Natural killer cell (primary cell): Measurements from ENCODE around the gene SELENON. TPM values are rescaled to one million over a fixed set of nuclear protein-coding genes. Genes with fewer than 3 reads are reported as not detected.

Source experiments
- ATAC-seq, 3 donors: fragments of 150-1000 bp in 2 of 3; fragments of 200-7000 bp in 1 of 3; cut with Tn5 transposase; 1 replicate in 1 of 3; 2 replicates in 2 of 3; pipeline ENCODE4 v1.10.0; 2021; ENCODE audit warnings: mild to moderate bottlenecking in 2 of 3, moderate library complexity in 2 of 3
- DNase-seq, 2 donors: peaks; one replicate each; pipeline versions ENCODE4 v3.0.0 to v3.0.0-alpha.2; 2013 to 2021; ENCODE audit warnings: mixed read lengths in 1 of 2
- H3K27ac ChIP-seq: one replicate; pipeline ENCODE4 v1.5.1; 2013; ENCODE audit warnings: mild to moderate bottlenecking, low read length
- H3K27me3 ChIP-seq: one replicate; pipeline ENCODE4 v1.6.1; 2013; ENCODE audit warnings: low read length; ENCODE audit not compliant: control insufficient read depth, insufficient read depth
- H3K36me3 ChIP-seq: one replicate; pipeline ENCODE4 v1.6.1; 2013; ENCODE audit warnings: low read length; ENCODE audit not compliant: control insufficient read depth, insufficient read depth
- H3K4me1 ChIP-seq: one replicate; pipeline ENCODE4 v1.6.1; 2013; ENCODE audit warnings: low read length; ENCODE audit not compliant: control insufficient read depth, insufficient read depth
- H3K4me3 ChIP-seq: one replicate; pipeline ENCODE4 v1.5.1; 2013; ENCODE audit warnings: low read length
- H3K9me3 ChIP-seq: one replicate; pipeline ENCODE4 v1.6.1; 2013; ENCODE audit warnings: low read length; ENCODE audit not compliant: control insufficient read depth, insufficient read depth
- H3K27ac Mint-ChIP-seq, 2 donors: one replicate each; pipeline ENCODE4 v1.8.0; 2022; ENCODE audit warnings: mild to moderate bottlenecking in 2 of 2, mixed read lengths in 2 of 2, moderate library complexity in 1 of 2
- H3K27me3 Mint-ChIP-seq, 2 donors: one replicate each; pipeline ENCODE4 v1.8.0; 2022; ENCODE audit warnings: low read depth in 2 of 2, mixed read lengths in 2 of 2
- H3K36me3 Mint-ChIP-seq: one replicate; pipeline ENCODE4 v1.8.0; 2022; ENCODE audit warnings: mixed read lengths
- H3K4me1 Mint-ChIP-seq, 2 donors: one replicate each; pipeline ENCODE4 v1.8.0; 2022; ENCODE audit warnings: mixed read lengths in 2 of 2
- H3K4me3 Mint-ChIP-seq: one replicate; pipeline ENCODE4 v1.8.0; 2022; ENCODE audit warnings: mild to moderate bottlenecking, moderate library complexity, mixed read lengths
- H3K9me3 Mint-ChIP-seq, 2 donors: one replicate each; pipeline ENCODE4 v1.8.0; 2022; ENCODE audit warnings: mixed read lengths in 2 of 2
- WGBS: methylation state at CpG from one replicate; pipeline ENCODE4 v1.1.7; 2013; ENCODE audit warnings: missing lambda C conversion rate; ENCODE audit not compliant: insufficient coverage; 5-methylcytosine and 5-hydroxymethylcytosine counted together
- intact Hi-C: fragments of 100-400 bp; cut with micrococcal nuclease; formaldehyde crosslinking; loops from one replicate; pipeline ENCODE4 v1.14.2; 2022
- total RNA-seq, 4 donors: library from RNA; stranded (reverse); fragments of 120-200 nt in 1 of 4; gene quantifications; one replicate each; pipeline versions ENCODE4 v1.2.3 to v1.2.4, GENCODE V29; 2013 to 2022
- TF ChIP-seq, protein P1 (sequence below): fragments of 200-600 bp; IDR thresholded peaks from one replicate; pipeline ENCODE4 v1.8.0; 2022; ENCODE audit warnings: antibody characterized with exemption

Gene SELENON
- total RNA-seq, 3 donors from 2014 or later (not counting 1 experiment from before 2014, with no cell fraction given), result 9.7 to 16.4 (median 11.1) TPM

DNA sequence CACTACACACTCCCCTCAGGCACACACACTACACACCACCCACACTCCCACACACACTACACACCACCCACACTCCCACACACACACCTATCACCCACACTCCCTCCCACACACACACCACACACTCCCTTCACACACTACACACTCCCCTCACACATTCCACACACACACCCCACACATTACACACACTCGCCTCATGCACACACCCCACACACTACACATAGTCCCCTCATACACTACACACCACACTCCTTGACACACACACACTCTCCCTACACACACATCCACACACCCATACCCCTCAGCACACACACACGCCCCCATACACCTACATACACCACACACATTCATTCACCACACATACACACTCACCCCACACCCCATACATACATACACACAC lies 31.0 kb upstream of the SELENON start:
- Histone ChIP-seq H3K27ac (no peak overlapping the region), H3K27me3 (peaks cover 2% of the 10 kb centered on the region), H3K4me3 (no peak overlapping the region), H3K36me3 (peaks cover 2% of the 10 kb centered on the region), H3K4me1 (peaks cover 22% of the 10 kb centered on the region), H3K9me3 (no peaks in the 10 kb centered on the region)
- no peak overlapping the region for H3K4me3 Mint-ChIP-seq
- peaks cover 9 to 12% of the 10 kb centered on the region in 2 donors for H3K27me3 Mint-ChIP-seq
- TF ChIP-seq, protein P1, sequence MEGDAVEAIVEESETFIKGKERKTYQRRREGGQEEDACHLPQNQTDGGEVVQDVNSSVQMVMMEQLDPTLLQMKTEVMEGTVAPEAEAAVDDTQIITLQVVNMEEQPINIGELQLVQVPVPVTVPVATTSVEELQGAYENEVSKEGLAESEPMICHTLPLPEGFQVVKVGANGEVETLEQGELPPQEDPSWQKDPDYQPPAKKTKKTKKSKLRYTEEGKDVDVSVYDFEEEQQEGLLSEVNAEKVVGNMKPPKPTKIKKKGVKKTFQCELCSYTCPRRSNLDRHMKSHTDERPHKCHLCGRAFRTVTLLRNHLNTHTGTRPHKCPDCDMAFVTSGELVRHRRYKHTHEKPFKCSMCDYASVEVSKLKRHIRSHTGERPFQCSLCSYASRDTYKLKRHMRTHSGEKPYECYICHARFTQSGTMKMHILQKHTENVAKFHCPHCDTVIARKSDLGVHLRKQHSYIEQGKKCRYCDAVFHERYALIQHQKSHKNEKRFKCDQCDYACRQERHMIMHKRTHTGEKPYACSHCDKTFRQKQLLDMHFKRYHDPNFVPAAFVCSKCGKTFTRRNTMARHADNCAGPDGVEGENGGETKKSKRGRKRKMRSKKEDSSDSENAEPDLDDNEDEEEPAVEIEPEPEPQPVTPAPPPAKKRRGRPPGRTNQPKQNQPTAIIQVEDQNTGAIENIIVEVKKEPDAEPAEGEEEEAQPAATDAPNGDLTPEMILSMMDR, result no peak
- intact Hi-C loops, result no loop called here
- no peaks in the 10 kb centered on the region for H3K36me3 Mint-ChIP-seq
- no peak overlapping the region for H3K27ac Mint-ChIP-seq
- no peaks in the 10 kb centered on the region for H3K9me3 Mint-ChIP-seq
- DNase-seq, result no peak
- WGBS, result 90% methylated on average over 2 of the region's 2 CpGs
- ATAC-seq, result peak in 1 of 3 donors; percentile 33
- H3K4me1 Mint-ChIP-seq, result peaks cover 2 to 16% of the 10 kb centered on the region in 2 donors

DNA sequence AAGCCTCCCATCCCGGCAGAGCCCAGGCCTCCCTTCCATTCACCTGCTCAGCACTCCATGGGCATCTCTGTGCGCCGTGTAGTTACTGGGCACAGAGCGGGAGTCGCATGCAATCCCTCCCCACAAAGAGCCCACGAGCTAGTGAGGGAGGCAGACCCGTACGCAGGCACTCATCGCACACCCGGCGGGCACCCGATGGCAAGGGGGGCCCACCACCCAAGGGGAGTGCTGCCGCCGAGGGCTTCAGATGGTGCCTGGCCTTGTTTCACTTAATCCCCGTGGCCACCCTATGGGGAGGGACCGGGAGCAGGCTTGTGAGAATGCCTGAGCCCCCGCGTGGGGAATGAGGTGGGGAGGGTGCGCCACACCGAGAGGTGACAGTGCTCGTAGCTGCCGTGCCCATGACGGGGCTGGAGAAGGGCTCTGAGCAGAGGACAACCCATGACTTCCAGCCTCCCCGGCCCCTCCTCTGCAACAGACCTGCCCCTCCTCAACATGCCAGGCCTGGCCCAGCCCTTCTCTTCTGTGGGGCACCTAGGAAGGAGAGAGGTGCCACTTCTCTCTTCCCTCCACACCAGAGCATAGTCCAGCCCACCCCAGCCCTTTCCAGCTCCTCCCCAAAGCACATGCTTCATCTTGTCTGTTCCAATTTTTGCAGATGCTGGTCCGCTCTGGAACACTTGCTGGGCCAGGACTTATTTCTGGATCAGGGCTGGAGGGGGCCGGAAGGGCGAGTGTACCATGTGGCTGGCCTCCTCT lies 30.2 kb upstream of the SELENON start:
- TF ChIP-seq, protein P1, result no peak
- H3K27me3 Mint-ChIP-seq, result peaks cover 9 to 12% of the 10 kb centered on the region in 2 donors
- Histone ChIP-seq H3K9me3 (no peaks in the 10 kb centered on the region), H3K27ac (no peak overlapping the region), H3K27me3 (peaks cover 2% of the 10 kb centered on the region), H3K4me3 (no peak overlapping the region), H3K4me1 (peaks cover 30% of the 10 kb centered on the region), H3K36me3 (peaks cover 2% of the 10 kb centered on the region)
- no peak for DNase-seq
- H3K4me3 Mint-ChIP-seq, result no peak overlapping the region
- H3K36me3 Mint-ChIP-seq, result no peaks in the 10 kb centered on the region
- ATAC-seq, result no peak
- 94% methylated on average over 27 of the region's 27 CpGs for WGBS
- intact Hi-C loops, result loop anchor here (10.0 kb wide), 1 partner anchor 225 kb away; the partner anchor contains the start of gene LDLRAP1
- no peak overlapping the region for H3K27ac Mint-ChIP-seq
- no peaks in the 10 kb centered on the region for H3K9me3 Mint-ChIP-seq
- peaks cover 11 to 24% of the 10 kb centered on the region in 2 donors for H3K4me1 Mint-ChIP-seq

DNA sequence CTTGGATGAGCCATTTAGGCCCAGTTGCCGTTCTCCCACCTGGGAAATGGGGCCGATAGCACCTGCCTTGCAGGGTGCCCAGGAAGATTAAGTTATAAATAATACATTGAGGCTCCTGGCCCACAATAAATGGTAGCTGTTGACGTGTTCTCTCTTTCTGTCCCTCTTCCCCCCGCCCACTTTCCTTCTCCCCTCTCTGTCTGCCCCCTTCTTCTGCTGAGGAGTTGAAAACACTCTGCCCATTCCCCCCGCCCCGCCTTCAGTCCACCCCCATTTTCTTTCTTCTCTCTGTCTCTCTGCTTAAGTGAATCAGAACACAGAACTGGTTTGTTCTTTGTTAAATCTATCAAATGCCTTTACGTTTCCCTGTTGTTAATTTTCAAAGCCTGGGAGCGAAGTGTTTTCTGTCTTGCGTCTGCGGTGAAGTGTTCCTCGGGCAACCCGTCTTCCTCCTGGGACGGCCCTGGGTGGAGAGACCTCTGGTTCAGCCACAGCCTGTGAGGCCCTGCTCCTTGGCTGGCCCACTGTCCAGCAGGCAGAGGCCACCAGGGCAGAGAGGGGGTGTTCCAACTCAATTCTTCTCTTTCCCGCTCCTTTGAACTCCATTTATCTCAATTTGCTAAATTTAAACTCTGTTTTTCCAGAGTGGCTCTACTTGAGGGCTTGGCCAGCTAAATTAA lies 29.3 kb upstream of the SELENON start:
- H3K9me3 Mint-ChIP-seq, result no peaks in the 10 kb centered on the region
- no peak for ATAC-seq
- no peaks in the 10 kb centered on the region for H3K36me3 Mint-ChIP-seq
- peaks cover 19 to 33% of the 10 kb centered on the region in 2 donors for H3K4me1 Mint-ChIP-seq
- Histone ChIP-seq H3K4me1 (peaks cover 39% of the 10 kb centered on the region), H3K27ac (no peak overlapping the region), H3K36me3 (peaks cover 2% of the 10 kb centered on the region), H3K27me3 (peaks cover 2% of the 10 kb centered on the region), H3K9me3 (no peaks in the 10 kb centered on the region), H3K4me3 (no peak overlapping the region)
- no peak overlapping the region for H3K4me3 Mint-ChIP-seq
- H3K27me3 Mint-ChIP-seq, result peaks cover 9 to 12% of the 10 kb centered on the region in 2 donors
- H3K27ac Mint-ChIP-seq, result no peak overlapping the region
- DNase-seq, result peak in 1 of 2 donors; percentile 46
- intact Hi-C loops, result loop anchor here (10.0 kb wide), 1 partner anchor 226 kb away; the partner anchor contains the start of gene LDLRAP1
- 81% methylated on average over 14 of the region's 14 CpGs for WGBS
- TF ChIP-seq, protein P1, result no peak
